HepG2 (cell line): ENCODE measurements around the gene ZNF341. TPM values are rescaled to one million over a fixed set of nuclear protein-coding genes. Genes with fewer than 3 reads are reported as not detected.
A peak's percentile ranks its signal among the peaks of the same experiment; 100 is the strongest.

Experiments
- CHD4 ChIP-seq: fragments of 200-600 bp; sonication (generic); IDR thresholded peaks from 2 replicates; pipeline ENCODE4 v1.7.0; 2017; ENCODE audit warnings: mild to moderate bottlenecking, low read length, borderline replicate concordance
- NCOA2 ChIP-seq: sonication (generic); formaldehyde crosslinking; IDR thresholded peaks from 2 replicates; pipeline ENCODE4 v1.8.0; 2022; ENCODE audit warnings: inconsistent platforms
- NR2F6 ChIP-seq, 2 experiments: IDR thresholded peaks; 2 replicates each; pipeline ENCODE4 v1.6.1; 2016; ENCODE audit warnings: antibody characterized with exemption in 1 of 2, mild to moderate bottlenecking in 1 of 2
- RARA ChIP-seq: IDR thresholded peaks from 2 replicates; pipeline ENCODE4 v1.6.1; 2016; ENCODE audit warnings: missing genetic modification reagents, missing compliant biosample characterization
- ZEB1 ChIP-seq: IDR thresholded peaks from 2 replicates; pipeline ENCODE4 v1.6.1; 2012; ENCODE audit warnings: mild to moderate bottlenecking, low read depth, inconsistent platforms; ENCODE audit not compliant: insufficient replicate concordance
- ZFP36L2 ChIP-seq: sonication (generic); formaldehyde crosslinking; IDR thresholded peaks from 2 replicates; pipeline ENCODE4 v1.4.0; 2020; ENCODE audit warnings: missing genetic modification reagents
- ZFY ChIP-seq: sonication (generic); formaldehyde crosslinking; IDR thresholded peaks from 2 replicates; pipeline ENCODE4 v1.4.0; 2020; ENCODE audit warnings: missing genetic modification reagents
- ZNF296 ChIP-seq: sonication (generic); formaldehyde crosslinking; conservative IDR thresholded peaks from 2 replicates; pipeline ENCODE4 v1.5.0; 2020; ENCODE audit warnings: mild to moderate bottlenecking, missing genetic modification reagents
- ZNF563 ChIP-seq: sonication (generic); formaldehyde crosslinking; IDR thresholded peaks from 2 replicates; pipeline ENCODE4 v1.8.0; 2022; ENCODE audit warnings: mild to moderate bottlenecking, moderate library complexity, missing genetic modification reagents
- ZNF577 ChIP-seq: sonication (generic); formaldehyde crosslinking; IDR thresholded peaks from 2 replicates; pipeline ENCODE4 v1.4.0; 2020; ENCODE audit warnings: mild to moderate bottlenecking, low read depth, missing genetic modification reagents, borderline replicate concordance
- ZNF75D ChIP-seq: sonication (generic); formaldehyde crosslinking; IDR thresholded peaks from 2 replicates; pipeline ENCODE4 v1.8.1; 2023; ENCODE audit warnings: missing genetic modification reagents, mild to moderate bottlenecking, borderline replicate concordance
- ZNF772 ChIP-seq: sonication (generic); formaldehyde crosslinking; IDR thresholded peaks from 2 replicates; pipeline ENCODE4 v1.5.0; 2020; ENCODE audit warnings: mild to moderate bottlenecking, missing genetic modification reagents
- ZNF792 ChIP-seq: IDR thresholded peaks from 2 replicates; pipeline ENCODE4 v1.6.1; 2016
- ZNF883 ChIP-seq: sonication (generic); formaldehyde crosslinking; IDR thresholded peaks from 2 replicates; pipeline ENCODE4 v1.5.1; 2020; ENCODE audit warnings: mild to moderate bottlenecking, missing genetic modification reagents; ENCODE audit errors: not compliant biosample characterization
- polyA plus RNA-seq, 8 experiments: library from polyadenylated mRNA; depleted of rRNA in 3 of 8; stranded (reverse) in 7 of 8; unstranded in 1 of 8; fragments of >200 nt; fragmentation: Illumina TruSeq in 4 of 8; extraction: Trizol in 4 of 8; gene quantifications; 2 replicates each; pipeline versions ENCODE4 v1.2.1 to v1.2.3, GENCODE V29; 2011 to 2016; ENCODE audit warnings: low read depth in 4 of 8, missing spikeins in 1 of 8, mixed read lengths in 1 of 8; ENCODE audit not compliant: insufficient read depth in 1 of 8
- total RNA-seq, 5 experiments: library from RNA; depleted of rRNA; stranded (reverse); fragments of >200 nt; fragmentation: Illumina TruSeq; extraction: Trizol; gene quantifications; 2 replicates each; pipeline ENCODE4 v1.2.3, GENCODE V29; 2016; ENCODE audit warnings: low read depth in 1 of 5
- TF ChIP-seq, protein P1 (sequence below): sonication (generic); formaldehyde crosslinking; IDR thresholded peaks from 2 replicates; pipeline ENCODE4 v1.9.0; 2022; ENCODE audit warnings: low read depth, missing genetic modification reagents
- TF ChIP-seq, protein P2 (sequence below): sonication (generic); formaldehyde crosslinking; conservative IDR thresholded peaks from 2 replicates; pipeline ENCODE4 v1.4.0; 2020; ENCODE audit warnings: mild to moderate bottlenecking, missing genetic modification reagents, moderate library complexity
- TF ChIP-seq, protein P3 (sequence below): sonication (generic); formaldehyde crosslinking; IDR thresholded peaks from 2 replicates; pipeline ENCODE4 v1.4.0; 2020; ENCODE audit warnings: missing genetic modification reagents, borderline replicate concordance
- TF ChIP-seq, protein P4 (sequence below): sonication (generic); formaldehyde crosslinking; IDR thresholded peaks from 2 replicates; pipeline ENCODE4 v1.4.0; 2020; ENCODE audit warnings: low read depth, mild to moderate bottlenecking, missing genetic modification reagents

ZNF341 gene
- total and polyA plus RNA-seq, 2 of the 13 experiments (the other 11 are each of a cell fraction or from before 2014, with no cell fraction given): 1.1 to 2.2 TPM

DNA sequence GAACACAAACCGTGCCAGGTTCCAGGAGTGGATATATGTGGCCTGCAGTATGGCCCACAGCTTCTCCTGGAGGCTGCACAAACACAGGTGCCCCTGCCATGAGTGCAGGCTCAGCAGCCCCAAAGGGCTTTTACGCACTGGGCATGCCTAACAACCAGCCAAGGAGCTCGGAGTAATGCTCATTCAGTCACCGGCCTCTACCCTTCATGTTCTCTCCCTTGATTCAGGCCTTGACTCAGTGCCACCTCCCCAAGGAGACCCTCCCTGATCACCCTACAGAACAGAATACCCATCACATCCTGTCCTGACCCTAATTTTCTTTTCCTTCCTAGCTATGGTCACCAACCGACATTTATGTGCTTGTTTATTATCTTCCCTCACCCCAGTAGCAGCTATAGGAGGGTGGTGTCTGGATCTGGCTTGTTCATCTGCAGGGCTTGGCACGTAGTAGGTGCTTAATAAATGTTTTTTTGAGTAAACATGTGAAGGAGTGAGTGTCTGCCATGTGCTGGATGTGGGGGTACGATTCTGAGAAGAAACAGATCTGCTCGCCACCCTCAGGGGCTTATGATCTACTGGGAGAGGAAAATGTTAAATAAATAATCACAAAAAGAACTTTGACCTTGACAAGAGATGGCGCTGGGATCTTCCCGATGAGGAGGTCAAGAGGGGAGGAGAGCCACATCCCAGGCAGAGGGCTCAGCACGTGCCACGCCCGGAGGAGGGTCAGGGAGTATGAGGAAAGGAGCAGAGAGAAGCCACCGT lies 20.9 kb upstream of the ZNF341 start (continued):
- TF ChIP-seq ZEB1: peak; percentile 30
- TF ChIP-seq ZNF563 (CRISPR knock-in tag): 0 out of 2 replicates have a peak, but pooled peaks have one; percentile 16
- peak; percentile 89 for TF ChIP-seq NR2F6 (IDR thresholded peaks at IDR 0.05)
- peak; percentile 90 for TF ChIP-seq NR2F6 (CRISPR knock-in tag; IDR thresholded peaks at IDR 0.05)
- TF ChIP-seq ZNF883 (CRISPR knock-in tag): no peak
- no peak for TF ChIP-seq ZFY (CRISPR knock-in tag)
- 0 out of 2 replicates have a peak, but pooled peaks have one; percentile 40 for TF ChIP-seq ZNF296 (CRISPR knock-in tag)
- peak; percentile 77 for TF ChIP-seq RARA
- 0 out of 2 replicates have a peak, but pooled peaks have one; percentile 17 for TF ChIP-seq CHD4
- TF ChIP-seq NCOA2: peak; percentile 30; the same call in 1 of the 2 replicates
- TF ChIP-seq ZNF792 (CRISPR knock-in tag): no peak
- TF ChIP-seq, protein P1, sequence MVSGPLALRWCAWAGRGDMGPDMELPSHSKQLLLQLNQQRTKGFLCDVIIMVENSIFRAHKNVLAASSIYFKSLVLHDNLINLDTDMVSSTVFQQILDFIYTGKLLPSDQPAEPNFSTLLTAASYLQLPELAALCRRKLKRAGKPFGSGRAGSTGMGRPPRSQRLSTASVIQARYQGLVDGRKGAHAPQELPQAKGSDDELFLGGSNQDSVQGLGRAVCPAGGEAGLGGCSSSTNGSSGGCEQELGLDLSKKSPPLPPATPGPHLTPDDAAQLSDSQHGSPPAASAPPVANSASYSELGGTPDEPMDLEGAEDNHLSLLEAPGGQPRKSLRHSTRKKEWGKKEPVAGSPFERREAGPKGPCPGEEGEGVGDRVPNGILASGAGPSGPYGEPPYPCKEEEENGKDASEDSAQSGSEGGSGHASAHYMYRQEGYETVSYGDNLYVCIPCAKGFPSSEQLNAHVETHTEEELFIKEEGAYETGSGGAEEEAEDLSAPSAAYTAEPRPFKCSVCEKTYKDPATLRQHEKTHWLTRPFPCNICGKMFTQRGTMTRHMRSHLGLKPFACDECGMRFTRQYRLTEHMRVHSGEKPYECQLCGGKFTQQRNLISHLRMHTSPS: 0 out of 2 replicates have a peak, but pooled peaks have one; percentile 26
- no peak for TF ChIP-seq ZNF577 (CRISPR knock-in tag)
- TF ChIP-seq, protein P2, sequence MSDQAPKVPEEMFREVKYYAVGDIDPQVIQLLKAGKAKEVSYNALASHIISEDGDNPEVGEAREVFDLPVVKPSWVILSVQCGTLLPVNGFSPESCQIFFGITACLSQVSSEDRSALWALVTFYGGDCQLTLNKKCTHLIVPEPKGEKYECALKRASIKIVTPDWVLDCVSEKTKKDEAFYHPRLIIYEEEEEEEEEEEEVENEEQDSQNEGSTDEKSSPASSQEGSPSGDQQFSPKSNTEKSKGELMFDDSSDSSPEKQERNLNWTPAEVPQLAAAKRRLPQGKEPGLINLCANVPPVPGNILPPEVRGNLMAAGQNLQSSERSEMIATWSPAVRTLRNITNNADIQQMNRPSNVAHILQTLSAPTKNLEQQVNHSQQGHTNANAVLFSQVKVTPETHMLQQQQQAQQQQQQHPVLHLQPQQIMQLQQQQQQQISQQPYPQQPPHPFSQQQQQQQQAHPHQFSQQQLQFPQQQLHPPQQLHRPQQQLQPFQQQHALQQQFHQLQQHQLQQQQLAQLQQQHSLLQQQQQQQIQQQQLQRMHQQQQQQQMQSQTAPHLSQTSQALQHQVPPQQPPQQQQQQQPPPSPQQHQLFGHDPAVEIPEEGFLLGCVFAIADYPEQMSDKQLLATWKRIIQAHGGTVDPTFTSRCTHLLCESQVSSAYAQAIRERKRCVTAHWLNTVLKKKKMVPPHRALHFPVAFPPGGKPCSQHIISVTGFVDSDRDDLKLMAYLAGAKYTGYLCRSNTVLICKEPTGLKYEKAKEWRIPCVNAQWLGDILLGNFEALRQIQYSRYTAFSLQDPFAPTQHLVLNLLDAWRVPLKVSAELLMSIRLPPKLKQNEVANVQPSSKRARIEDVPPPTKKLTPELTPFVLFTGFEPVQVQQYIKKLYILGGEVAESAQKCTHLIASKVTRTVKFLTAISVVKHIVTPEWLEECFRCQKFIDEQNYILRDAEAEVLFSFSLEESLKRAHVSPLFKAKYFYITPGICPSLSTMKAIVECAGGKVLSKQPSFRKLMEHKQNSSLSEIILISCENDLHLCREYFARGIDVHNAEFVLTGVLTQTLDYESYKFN (CRISPR knock-in tag): peak; percentile 48; the same call in 1 of the 2 replicates
- TF ChIP-seq ZFP36L2: no peak
- no peak for TF ChIP-seq ZNF75D (CRISPR knock-in tag)
- TF ChIP-seq, protein P3, sequence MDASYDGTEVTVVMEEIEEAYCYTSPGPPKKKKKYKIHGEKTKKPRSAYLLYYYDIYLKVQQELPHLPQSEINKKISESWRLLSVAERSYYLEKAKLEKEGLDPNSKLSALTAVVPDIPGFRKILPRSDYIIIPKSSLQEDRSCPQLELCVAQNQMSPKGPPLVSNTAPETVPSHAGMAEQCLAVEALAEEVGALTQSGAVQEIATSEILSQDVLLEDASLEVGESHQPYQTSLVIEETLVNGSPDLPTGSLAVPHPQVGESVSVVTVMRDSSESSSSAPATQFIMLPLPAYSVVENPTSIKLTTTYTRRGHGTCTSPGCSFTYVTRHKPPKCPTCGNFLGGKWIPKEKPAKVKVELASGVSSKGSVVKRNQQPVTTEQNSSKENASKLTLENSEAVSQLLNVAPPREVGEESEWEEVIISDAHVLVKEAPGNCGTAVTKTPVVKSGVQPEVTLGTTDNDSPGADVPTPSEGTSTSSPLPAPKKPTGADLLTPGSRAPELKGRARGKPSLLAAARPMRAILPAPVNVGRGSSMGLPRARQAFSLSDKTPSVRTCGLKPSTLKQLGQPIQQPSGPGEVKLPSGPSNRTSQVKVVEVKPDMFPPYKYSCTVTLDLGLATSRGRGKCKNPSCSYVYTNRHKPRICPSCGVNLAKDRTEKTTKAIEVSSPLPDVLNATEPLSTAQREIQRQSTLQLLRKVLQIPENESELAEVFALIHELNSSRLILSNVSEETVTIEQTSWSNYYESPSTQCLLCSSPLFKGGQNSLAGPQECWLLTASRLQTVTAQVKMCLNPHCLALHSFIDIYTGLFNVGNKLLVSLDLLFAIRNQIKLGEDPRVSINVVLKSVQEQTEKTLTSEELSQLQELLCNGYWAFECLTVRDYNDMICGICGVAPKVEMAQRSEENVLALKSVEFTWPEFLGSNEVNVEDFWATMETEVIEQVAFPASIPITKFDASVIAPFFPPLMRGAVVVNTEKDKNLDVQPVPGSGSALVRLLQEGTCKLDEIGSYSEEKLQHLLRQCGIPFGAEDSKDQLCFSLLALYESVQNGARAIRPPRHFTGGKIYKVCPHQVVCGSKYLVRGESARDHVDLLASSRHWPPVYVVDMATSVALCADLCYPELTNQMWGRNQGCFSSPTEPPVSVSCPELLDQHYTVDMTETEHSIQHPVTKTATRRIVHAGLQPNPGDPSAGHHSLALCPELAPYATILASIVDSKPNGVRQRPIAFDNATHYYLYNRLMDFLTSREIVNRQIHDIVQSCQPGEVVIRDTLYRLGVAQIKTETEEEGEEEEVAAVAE (CRISPR knock-in tag): no peak
- no peak for TF ChIP-seq ZNF772 (CRISPR knock-in tag)
- TF ChIP-seq, protein P4, sequence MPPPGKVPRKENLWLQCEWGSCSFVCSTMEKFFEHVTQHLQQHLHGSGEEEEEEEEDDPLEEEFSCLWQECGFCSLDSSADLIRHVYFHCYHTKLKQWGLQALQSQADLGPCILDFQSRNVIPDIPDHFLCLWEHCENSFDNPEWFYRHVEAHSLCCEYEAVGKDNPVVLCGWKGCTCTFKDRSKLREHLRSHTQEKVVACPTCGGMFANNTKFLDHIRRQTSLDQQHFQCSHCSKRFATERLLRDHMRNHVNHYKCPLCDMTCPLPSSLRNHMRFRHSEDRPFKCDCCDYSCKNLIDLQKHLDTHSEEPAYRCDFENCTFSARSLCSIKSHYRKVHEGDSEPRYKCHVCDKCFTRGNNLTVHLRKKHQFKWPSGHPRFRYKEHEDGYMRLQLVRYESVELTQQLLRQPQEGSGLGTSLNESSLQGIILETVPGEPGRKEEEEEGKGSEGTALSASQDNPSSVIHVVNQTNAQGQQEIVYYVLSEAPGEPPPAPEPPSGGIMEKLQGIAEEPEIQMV (CRISPR knock-in tag): no peak
